ACC112 (cell line): ENCODE data around the gene DERL2.

Experiments used
- H2AFZ ChIP-seq: fragments of 200-600 bp; sonication (generic); one replicate; pipeline ENCODE4 v1.6.0; 2017; ENCODE audit warnings: antibody characterized with exemption, low read length; ENCODE audit not compliant: unreplicated experiment
- H3K27ac ChIP-seq: fragments of 200-600 bp; sonication (generic); 2 replicates; pipeline ENCODE4 v1.5.1; 2014; ENCODE audit warnings: low read depth, mild to moderate bottlenecking, antibody characterized with exemption, low read length, moderate library complexity
- H3K27me3 ChIP-seq: fragments of 200-600 bp; sonication (generic); 2 replicates; pipeline ENCODE4 v1.6.1; 2014; ENCODE audit warnings: mild to moderate bottlenecking, antibody characterized with exemption, low read length, moderate library complexity, mixed read lengths; ENCODE audit not compliant: insufficient read depth
- H3K36me3 ChIP-seq: fragments of 200-600 bp; sonication (generic); 2 replicates; pipeline ENCODE4 v1.6.1; 2016; ENCODE audit warnings: mild to moderate bottlenecking, antibody characterized with exemption, low read length, moderate library complexity, mixed read lengths; ENCODE audit not compliant: insufficient read depth
- H3K4me1 ChIP-seq: fragments of 200-600 bp; sonication (generic); one replicate; pipeline ENCODE4 v1.6.1; 2016; ENCODE audit warnings: low read length, mixed read lengths; ENCODE audit not compliant: insufficient read depth, unreplicated experiment, control insufficient read depth
- H3K4me3 ChIP-seq: fragments of 200-600 bp; sonication (generic); 2 replicates; pipeline ENCODE4 v1.5.1; 2014; ENCODE audit warnings: mild to moderate bottlenecking, low read depth, low read length
- H3K79me2 ChIP-seq: fragments of 200-600 bp; sonication (generic); one replicate; pipeline ENCODE4 v1.6.0; 2016; ENCODE audit warnings: low read length; ENCODE audit not compliant: control insufficient read depth, unreplicated experiment, insufficient read depth

DERL2 gene

DNA sequence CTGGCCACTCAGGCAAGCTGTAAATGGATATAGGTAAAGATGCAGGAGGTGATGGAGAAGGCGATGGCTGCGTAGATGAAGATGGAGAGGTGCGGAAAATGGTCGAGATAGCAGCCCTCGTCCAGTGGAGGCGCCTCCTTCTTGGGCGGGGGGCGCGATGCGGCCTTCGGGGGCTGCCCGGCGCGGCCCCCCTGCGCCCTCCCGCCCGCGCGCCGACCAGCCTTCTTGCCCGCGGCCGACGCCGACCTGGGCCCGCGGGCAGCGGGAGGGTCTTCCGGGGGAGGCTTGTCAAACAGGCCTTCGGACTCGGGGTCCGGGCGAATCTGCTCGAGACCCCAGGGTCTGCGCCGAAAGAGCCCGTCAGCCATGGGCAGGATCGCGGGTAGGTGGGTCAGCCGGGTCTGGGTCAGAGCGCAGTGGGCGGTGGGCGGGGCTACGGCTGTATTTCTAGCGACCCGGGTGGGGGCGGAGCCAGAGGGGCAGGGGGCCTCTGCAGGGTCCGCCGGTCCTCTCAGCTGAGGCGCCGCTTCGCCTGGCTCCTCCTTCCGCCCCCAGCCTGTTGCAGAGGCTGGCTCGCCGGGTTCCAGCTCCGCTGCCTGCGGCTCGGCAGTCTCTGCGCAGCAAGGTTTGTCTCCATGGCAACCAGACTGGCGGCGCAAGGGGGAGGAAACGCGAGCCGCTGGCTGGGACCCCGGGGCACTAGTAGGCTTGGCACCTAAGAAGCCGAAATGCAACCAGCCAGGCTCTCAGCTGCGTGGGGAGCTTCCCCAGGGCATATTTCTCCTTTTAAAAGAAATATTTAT, 14.8 kb upstream of the DERL2 start:
- Histone ChIP-seq H3K4me3 (peak overlapping the region; percentile 82), H3K79me2 (no peaks in the 10 kb centered on the region), H3K27me3 (no peaks in the 10 kb centered on the region), H3K27ac (no peak overlapping the region), H2AFZ (peak overlapping the region; percentile 64), H3K4me1 (no peaks in the 10 kb centered on the region), H3K36me3 (no peaks in the 10 kb centered on the region)

GRCh38 chr17:5500247-5500588, 14.2 kb upstream of the DERL2 start:
- H3K4me1 ChIP-seq, result no peaks in the 10 kb centered on the region
- H3K79me2 ChIP-seq, result no peaks in the 10 kb centered on the region
- no peaks in the 10 kb centered on the region for H3K27me3 ChIP-seq
- H2AFZ ChIP-seq, result peak overlapping the region; percentile 64
- peak overlapping the region; percentile 82 for H3K4me3 ChIP-seq
- H3K36me3 ChIP-seq, result no peaks in the 10 kb centered on the region
- no peak overlapping the region for H3K27ac ChIP-seq

DNA sequence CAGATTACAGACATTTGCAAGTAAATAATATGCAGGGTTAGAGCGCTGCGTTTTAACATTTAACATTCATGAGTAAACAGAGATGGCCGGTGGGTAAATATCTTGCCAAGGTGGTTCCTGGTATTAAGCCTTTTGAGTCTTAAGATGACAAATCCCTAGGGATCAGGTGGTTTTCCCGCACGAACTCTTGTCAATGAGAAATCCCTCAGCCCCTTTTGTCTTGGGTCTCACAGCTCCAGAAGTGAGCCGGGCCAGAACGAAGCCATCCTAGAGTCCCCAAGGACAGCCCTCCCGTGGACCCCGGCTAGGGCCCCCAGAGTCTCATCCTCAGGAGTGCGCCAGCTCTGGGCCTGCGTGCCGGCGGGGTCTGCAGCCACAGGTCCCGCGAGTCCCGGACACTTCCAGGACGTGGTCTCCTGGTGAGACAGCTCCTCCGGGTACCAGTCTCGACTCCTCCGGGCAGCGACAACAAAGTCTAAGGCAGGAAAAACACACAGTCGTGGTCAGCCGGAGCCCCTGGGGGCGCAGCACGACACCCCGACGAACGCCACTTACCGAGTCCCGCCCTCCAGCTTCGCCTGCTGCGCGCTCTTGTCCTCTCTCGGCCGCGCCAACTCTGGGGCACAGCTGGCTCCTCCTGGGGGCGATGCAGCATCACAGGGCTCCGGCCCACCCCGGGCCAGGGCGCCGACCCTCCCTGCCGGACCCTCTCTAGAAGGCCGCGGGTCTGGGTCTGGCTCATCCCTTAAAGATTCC, 13.7 kb upstream of the DERL2 start:
- Histone ChIP-seq H3K4me1 (no peaks in the 10 kb centered on the region), H2AFZ (no peak overlapping the region), H3K27me3 (no peaks in the 10 kb centered on the region), H3K4me3 (peak overlapping the region; percentile 82), H3K36me3 (no peaks in the 10 kb centered on the region), H3K27ac (no peak overlapping the region), H3K79me2 (no peaks in the 10 kb centered on the region)

- Histone ChIP-seq H3K27ac (no peak overlapping the region), H3K36me3 (peaks cover 22% of the 10 kb centered on the region), H2AFZ (no peak overlapping the region), H3K4me1 (peaks cover 3% of the 10 kb centered on the region), H3K4me3 (no peak overlapping the region), H3K79me2 (peaks cover 14% of the 10 kb centered on the region), H3K27me3 (no peaks in the 10 kb centered on the region)
These were observed 7.0 kb upstream of the DERL2 start for GRCh38 chr17:5492970-5493369.

DNA sequence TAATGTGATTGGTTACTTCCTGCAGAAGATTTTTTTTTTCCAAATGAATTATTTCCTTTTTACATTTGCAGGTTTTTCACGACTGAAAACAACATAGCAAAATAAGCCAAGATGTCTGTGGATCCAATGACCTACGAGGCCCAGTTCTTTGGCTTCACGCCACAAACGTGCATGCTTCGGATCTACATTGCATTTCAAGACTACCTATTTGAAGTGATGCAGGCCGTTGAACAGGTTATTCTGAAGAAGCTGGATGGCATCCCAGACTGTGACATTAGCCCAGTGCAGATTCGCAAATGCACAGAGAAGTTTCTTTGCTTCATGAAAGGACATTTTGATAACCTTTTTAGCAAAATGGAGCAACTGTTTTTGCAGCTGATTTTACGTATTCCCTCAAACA, 2.8 kb upstream of the DERL2 start:
- Histone ChIP-seq H3K36me3 (peaks cover 31% of the 10 kb centered on the region), H2AFZ (no peak overlapping the region), H3K79me2 (peaks cover 47% of the 10 kb centered on the region), H3K4me3 (no peak overlapping the region), H3K27me3 (no peaks in the 10 kb centered on the region), H3K4me1 (peaks cover 18% of the 10 kb centered on the region), H3K27ac (no peak overlapping the region)

DNA sequence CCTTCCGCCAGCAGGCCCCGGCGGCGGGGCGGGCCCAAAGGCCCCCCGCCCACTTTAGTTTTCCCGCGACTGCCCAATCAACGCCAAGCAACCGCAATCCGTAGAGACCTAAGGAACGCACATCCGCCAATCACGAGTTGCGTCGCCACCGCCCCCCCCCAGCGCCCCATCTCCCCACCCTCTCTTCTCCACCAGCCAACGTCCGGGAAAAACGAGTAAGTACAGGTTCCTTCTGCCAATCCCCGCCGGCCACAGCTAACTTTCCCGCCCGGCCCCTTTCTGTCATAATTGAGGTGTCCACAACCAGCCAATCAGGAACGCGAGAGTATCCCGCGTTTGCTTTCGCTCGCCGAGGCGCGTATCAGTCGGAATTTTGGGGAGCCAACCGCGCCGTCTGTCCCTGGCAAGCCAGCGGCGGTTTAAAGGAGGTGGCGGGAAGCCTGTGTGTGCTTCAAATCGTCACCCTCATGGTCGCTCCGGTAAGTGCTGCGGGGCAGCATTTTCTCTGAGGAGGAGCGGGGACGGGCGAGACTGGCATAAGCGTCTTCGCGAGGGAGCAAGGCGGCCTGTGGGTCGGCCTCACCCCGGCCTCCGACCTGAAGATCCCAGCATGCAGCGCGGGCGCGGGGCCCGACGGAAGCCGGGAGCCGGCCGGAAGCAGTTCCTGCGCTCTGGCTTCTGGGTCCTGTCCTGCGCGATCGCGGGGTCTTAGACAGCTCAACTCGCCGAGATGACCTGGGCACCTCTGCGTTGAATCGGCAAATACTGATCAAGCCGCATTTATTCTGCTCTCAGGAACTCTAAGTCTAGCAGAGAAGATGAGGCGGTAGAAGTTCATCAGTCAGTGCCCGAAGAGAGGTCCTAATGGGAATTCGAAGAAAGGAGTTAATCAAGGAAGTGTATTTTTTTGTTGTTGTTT, 487 bp upstream of the DERL2 start, which contains the start of gene MIS12:
TSS of gene MIS12 (plus strand) at position 361 of the 919 bp plus-strand sequence. CDS start 2,297 bp downstream, outside the sequence.
- H3K36me3 ChIP-seq, result peaks cover 45% of the 10 kb centered on the region
- peak within 1 kb of the TSS; percentile 100 for H3K27ac ChIP-seq
- peaks cover 18% of the 10 kb centered on the region for H3K4me1 ChIP-seq
- H3K4me3 ChIP-seq, result peak within 1 kb of the TSS; percentile 92
- no peaks in the 10 kb centered on the region for H3K27me3 ChIP-seq
- H2AFZ ChIP-seq, result peak within 1 kb of the TSS; percentile 96
- peaks cover 60% of the 10 kb centered on the region for H3K79me2 ChIP-seq

- Histone ChIP-seq H3K4me1 (peaks cover 9% of the 10 kb centered on the region), H3K4me3 (no peak overlapping the region), H3K79me2 (peaks cover 35% of the 10 kb centered on the region), H2AFZ (no peak overlapping the region), H3K27ac (no peak overlapping the region), H3K27me3 (no peaks in the 10 kb centered on the region), H3K36me3 (peaks cover 63% of the 10 kb centered on the region)
These were observed 4.5 kb downstream of the DERL2 start for GRCh38 chr17:5481451-5481850.

- H3K27me3 ChIP-seq, result no peaks in the 10 kb centered on the region
- no peak overlapping the region for H3K27ac ChIP-seq
- H3K4me3 ChIP-seq, result no peak overlapping the region
- H3K79me2 ChIP-seq, result peaks cover 35% of the 10 kb centered on the region
- peaks cover 63% of the 10 kb centered on the region for H3K36me3 ChIP-seq
- H3K4me1 ChIP-seq, result peaks cover 9% of the 10 kb centered on the region
- no peak overlapping the region for H2AFZ ChIP-seq
These were observed 5.0 kb downstream of the DERL2 start for GRCh38 chr17:5480962-5481361.

DNA sequence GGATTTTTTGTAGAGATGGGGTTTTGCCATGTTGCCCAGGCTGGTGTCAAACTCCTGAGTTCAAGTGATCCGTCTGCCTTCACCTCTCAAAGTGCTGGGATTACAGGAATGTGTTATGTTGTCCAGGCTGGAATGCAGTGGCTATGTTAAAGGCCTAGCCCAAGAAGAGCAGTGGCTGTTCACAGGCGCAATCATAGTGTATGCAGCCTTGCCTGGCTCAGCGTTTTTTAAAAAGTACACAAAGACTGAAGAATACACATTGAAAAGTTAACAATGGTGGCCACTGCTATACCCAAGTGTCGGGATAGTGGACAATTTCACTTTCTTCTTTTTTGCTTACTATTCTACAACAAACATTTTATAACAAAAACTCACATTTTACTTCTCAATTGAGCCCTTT, 7.0 kb downstream of the DERL2 start:
- Histone ChIP-seq H3K4me3 (no peak overlapping the region), H2AFZ (no peak overlapping the region), H3K79me2 (peaks cover 15% of the 10 kb centered on the region), H3K27me3 (no peaks in the 10 kb centered on the region), H3K4me1 (no peaks in the 10 kb centered on the region), H3K27ac (no peak overlapping the region), H3K36me3 (peaks cover 70% of the 10 kb centered on the region)

DNA sequence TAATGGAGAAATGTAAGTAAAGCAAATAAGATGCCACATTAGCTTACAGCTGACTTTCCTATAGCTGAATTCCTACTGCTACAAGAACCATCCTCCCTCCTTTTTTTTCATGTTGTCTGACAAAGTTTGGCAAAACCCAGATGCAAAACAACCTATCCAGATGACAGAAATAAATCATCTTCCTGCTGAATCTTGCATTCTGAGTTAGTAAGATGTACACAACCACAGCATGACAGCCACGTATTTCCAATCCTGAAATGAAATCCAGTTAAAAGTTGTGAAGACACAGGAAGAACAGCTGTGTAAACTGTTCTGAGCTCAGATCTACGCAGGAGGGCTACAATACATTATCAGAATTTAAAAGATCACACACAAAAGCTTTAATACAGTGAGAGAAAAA, 12.1 kb downstream of the DERL2 start:
- no peak overlapping the region for H3K4me3 ChIP-seq
- no peaks in the 10 kb centered on the region for H3K79me2 ChIP-seq
- H3K27ac ChIP-seq, result no peak overlapping the region
- H3K4me1 ChIP-seq, result no peaks in the 10 kb centered on the region
- H3K27me3 ChIP-seq, result no peaks in the 10 kb centered on the region
- H2AFZ ChIP-seq, result no peak overlapping the region
- H3K36me3 ChIP-seq, result peaks cover 39% of the 10 kb centered on the region
